ENCODE results near the gene SYNE2.
"Not testable (repeated sequence)": the region's sequence is repeated elsewhere in the genome, so short reads cannot be mapped to it uniquely, and the experiment has no call there.

SYNE2 gene

GRCh38 chr14:64203366-64204006, 350.7 kb downstream of the SYNE2 start:
- no peak for DNase-seq

DNA sequence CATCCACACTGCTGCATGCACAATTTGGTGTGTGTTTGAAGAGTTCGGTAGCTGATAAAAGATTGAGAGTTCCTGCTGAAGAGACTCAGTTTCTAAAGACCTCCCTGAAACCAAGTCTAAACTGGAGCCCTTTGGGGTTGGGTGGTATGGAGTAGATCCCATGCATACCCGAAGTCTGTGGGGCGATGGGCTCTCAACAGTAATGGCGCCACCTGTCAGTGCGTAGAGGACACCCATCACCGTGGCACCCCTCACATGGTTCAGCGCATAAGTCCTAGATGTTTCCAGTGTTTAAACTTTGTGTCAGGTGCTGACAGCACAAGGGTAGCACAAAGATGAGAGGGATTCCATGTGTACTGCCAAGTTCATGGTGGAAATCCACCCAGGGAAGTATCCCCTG, 355.5 kb downstream of the SYNE2 start:
- no peak for DNase-seq

GRCh38 chr14:64208981-64209380, 356.2 kb downstream of the SYNE2 start:
- DNase-seq = no peak

- DNase-seq = no peak
Measured at GRCh38 chr14:64209444-64210131, 356.8 kb downstream of the SYNE2 start.

GRCh38 chr14:64210216-64210615, 357.4 kb downstream of the SYNE2 start:
- no peak for DNase-seq

GRCh38 chr14:64210912-64211311, 358.1 kb downstream of the SYNE2 start:
- not testable (repeated sequence) for DNase-seq

GRCh38 chr14:64212666-64213065, 359.9 kb downstream of the SYNE2 start:
- DNase-seq = no peak

- DNase-seq = no peak
Measured at GRCh38 chr14:64213086-64213485, 360.3 kb downstream of the SYNE2 start.

- no peak for DNase-seq
Measured at GRCh38 chr14:64213853-64214570, 361.2 kb downstream of the SYNE2 start.

- DNase-seq = no peak
Measured at GRCh38 chr14:64215274-64215673, 362.5 kb downstream of the SYNE2 start.

DNA sequence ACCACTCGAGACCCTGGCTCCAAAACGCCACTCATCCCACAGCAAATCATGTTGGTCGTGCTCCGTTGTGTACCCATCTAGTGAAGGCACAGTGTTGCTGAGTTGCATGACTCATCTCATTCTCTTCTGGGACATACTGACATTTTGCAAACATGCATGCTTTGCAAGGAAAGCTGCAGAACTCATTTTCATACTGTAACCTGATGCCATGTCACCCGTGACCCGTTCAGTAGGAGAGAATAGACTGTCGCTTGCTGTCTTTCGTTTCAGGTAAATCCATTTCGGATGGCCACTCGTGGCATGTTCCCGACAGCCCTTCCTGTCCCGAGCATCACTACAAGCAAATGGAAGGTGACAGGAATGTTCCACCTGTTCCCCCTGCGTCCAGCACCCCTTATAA, 363.2 kb downstream of the SYNE2 start:
- no peak for DNase-seq

DNA sequence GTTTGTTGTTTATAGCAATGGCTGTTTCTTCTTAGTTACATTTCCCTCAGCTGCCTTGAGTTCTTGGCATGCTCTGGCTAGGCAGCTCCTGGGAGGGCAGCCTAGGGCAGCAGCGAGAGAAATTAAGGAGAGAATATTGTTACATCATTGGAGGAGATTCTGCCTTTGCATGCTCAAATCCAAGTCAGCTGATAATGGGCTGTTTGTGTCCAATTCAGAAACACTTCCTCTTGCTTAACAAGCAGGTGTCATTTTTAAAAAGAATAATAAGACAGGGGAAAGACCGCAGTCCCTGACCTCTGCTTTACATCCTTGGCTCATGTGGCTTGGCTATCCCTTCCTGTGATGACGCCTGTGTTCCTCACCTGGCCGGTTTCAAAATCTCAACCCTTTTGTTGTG, 364.5 kb downstream of the SYNE2 start:
- DNase-seq = no peak

DNA sequence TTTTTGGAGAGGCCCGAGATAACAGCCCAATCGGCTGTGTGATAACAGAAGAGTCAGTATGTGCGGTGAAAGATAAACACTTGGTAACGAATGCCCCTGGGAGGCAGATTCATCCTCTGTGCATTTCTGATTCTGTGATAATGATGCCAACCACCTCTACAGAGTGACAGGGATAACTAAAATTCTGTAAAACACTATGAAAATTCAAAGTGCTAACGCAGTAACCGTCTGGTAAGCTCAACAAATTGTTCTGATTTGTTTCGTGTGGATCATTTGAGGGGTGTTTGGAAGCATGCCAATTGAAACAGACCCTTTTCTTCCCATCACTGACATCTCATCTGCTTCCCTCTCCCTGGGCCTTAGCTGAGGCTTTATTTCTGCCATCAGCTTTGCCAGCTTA, 365.0 kb downstream of the SYNE2 start:
- DNase-seq = no peak

DNA sequence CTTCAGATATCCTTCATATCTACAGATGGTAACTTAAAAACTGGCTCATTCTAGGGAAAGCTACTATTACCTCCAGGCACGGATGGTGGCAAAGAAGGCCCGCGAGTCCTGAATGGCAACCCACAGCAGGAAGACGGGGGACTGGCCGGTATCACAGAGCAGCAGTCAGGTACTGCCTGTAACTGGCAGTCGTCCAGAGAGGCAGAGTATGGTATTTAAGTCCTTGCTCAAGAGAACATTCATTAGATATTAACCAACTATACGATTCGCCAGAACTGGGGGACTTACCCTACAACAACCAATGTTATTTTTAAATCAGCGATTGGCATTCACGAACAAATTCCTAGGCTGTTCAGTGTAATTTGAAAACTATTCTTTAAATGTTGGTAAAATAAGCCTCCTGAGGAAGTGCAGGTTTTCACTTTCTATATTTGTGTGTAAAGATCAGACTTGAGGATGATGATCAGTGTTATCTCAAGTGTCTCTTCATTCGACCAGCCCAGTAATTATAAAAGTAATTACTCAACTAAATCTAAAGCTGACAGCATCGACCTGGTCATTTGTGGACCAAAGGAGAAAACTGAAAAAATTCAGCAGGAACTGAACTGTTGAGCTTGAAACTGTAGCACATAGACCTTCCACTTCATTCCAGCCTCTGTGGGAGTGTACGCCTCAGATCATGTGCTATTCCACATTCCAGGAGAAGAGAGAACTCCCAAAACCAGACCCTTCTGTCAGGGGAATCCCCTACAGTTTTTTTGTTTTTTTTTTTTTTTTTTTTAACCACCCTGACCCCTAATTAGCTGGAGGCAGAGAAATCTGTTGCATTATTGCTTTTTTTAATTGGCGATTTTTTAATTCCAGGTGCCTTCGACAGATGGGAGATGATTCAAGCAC, 365.8 kb downstream of the SYNE2 start:
- no peak for DNase-seq

GRCh38 chr14:64220056-64220455, 367.3 kb downstream of the SYNE2 start:
- no peak for DNase-seq

DNA sequence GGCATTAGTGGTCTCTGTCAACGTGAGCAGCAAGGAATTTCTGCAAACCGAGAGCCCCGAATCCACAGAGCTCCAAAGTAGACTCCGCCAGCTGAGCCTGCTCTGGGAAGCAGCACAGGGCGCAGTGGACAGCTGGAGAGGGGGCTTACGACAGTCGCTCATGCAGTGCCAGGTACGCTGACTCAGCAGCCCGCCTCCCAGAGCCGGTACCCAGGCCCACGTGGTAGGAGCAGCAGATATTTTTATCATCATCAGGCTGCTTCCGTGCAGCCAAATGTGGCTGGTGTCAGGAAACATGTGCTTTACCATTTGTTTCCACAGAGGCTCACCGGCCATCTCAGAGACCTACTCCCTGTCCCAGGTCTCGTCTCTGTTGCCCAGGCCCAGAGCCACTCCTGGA, 367.7 kb downstream of the SYNE2 start:
- no peak for DNase-seq

DNA sequence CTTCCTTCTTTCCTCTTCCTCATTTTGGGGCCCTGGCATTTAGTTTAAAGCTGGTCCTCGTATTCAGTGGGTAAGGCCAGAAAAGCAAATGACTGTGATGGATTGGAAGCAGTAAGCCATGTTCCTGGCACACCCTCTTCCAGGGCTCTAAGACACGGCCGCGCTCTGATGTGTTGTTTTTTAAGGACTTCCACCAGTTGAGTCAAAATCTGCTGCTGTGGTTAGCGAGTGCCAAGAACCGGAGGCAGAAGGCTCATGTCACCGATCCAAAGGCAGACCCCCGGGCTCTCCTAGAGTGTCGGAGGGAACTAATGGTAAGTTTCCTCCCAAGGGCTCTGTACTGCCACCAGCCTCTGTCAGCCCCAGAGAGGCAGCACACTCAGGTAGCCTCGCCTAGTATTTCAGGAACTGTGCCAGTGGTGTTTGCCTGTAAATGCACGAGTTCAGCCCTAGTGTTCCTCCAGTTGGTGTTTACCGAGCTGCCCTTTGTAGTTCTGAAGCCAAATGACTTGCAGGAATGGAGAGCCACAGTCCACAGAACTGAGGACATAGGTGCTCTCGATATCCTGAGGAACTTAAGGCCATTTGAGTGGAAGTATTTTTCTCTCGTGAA, 368.7 kb downstream of the SYNE2 start:
- no peak for DNase-seq

DNA sequence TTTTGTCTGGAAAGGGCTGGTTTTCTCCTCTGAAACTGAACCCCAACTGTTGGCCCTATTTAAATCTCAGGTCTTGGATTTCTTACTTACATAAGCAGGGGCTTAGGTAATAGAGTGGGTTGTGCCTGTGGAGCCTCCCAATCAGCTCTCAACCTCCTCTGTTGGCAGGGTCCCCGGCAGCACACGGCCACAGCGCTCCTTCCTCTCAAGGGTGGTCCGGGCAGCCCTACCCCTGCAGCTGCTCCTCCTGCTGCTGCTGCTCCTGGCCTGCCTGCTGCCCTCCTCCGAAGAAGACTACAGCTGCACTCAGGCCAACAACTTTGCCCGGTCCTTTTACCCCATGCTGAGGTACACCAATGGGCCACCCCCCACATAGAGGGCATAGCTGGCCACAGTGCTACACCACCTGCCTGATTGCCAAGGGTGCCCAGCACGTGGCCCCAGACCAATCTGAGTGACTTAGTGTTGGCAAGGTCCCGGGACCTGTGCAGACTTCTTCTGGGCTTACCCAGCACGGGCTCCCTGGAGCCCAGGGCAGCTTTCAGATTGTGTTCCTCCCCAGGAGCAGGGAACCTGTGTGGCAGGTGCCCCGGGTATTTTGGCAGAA, 372.4 kb downstream of the SYNE2 start:
- no peak for DNase-seq

DNA sequence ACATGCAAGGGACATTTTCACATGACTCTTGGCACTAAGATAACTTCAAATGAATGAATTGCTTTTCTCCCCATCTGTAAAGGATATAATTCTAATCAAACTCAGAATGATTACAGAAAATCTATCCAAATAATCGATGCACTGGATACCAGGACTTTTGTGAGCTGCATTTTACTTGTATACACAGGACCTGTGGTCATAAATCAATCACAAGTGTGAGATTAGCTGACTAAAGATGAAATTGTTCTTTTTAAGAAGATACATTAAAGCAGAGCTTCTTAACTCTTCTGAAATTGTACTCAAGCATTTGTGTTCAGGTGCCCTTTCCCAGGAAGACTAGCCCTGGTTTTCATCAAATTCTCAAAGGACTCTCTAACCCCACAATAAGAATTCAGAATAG, 375.1 kb downstream of the SYNE2 start:
- no peak for DNase-seq

GRCh38 chr14:64229489-64229888, 376.7 kb downstream of the SYNE2 start:
- no peak for DNase-seq

- DNase-seq = no peak
Measured at GRCh38 chr14:64232095-64232838, 379.5 kb downstream of the SYNE2 start.

DNA sequence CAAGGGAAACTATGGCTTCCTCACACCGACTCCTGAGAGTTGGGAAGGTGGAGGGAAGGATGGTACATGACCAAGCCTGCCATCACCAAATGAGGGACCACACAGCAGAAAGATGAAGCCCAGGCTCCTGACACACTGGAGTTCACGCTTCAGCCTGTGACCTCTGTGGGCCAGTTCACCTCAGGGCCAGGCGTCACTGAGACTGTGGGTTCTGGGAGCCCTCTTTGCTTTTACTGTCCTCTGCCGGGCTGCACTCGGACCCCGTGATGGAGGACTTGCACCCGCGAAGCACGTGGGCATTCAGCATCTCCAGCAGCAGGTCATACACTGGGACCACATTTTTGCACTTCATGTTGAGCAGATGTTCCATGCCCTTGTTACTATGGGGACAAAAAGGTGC, 380.1 kb downstream of the SYNE2 start:
- no peak for DNase-seq

All from amniotic stem cell (primary cell).